Measurements from ENCODE around the gene ARPIN.

- no peak for TF ChIP-seq CTCF (IDR thresholded peaks at IDR 0.05)
- no peak for TF ChIP-seq POLR2A (IDR thresholded peaks at IDR 0.05)
- no peak for TF ChIP-seq POLR2AphosphoS5 (IDR thresholded peaks at IDR 0.05)
Observed at GRCh38 chr15:89903015-89903857, 9.5 kb downstream of the ARPIN start.
